HG03064 (cell line): ENCODE results near the gene DNAL4.

Experiments used
- ATAC-seq: cut with Tn5 transposase; IDR thresholded peaks from one replicate; pipeline ENCODE4 v1.9.1; 2021; ENCODE audit warnings: low read depth; ENCODE audit not compliant: unreplicated experiment

Gene DNAL4

DNA sequence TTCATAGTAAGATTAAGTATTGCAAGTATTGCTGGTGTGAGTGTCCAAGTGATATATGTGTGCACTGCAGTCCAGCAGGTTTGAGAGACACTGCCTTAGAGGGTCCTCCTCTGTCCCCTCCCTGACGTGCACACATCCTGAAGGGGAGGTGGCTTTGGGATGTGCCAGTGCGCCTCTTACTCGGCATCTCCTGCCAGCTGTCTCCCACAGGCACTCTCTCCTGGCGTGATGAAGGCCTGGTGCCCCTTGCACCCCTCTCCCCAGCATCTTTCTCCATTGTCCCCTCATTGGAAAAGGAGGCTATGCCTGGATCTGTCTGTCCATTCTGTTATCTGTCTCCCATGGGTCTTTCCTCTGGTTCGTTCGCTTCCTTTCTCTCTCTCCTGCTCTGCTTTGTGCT, 64.0 kb downstream of the DNAL4 start:
- no peak for ATAC-seq

DNA sequence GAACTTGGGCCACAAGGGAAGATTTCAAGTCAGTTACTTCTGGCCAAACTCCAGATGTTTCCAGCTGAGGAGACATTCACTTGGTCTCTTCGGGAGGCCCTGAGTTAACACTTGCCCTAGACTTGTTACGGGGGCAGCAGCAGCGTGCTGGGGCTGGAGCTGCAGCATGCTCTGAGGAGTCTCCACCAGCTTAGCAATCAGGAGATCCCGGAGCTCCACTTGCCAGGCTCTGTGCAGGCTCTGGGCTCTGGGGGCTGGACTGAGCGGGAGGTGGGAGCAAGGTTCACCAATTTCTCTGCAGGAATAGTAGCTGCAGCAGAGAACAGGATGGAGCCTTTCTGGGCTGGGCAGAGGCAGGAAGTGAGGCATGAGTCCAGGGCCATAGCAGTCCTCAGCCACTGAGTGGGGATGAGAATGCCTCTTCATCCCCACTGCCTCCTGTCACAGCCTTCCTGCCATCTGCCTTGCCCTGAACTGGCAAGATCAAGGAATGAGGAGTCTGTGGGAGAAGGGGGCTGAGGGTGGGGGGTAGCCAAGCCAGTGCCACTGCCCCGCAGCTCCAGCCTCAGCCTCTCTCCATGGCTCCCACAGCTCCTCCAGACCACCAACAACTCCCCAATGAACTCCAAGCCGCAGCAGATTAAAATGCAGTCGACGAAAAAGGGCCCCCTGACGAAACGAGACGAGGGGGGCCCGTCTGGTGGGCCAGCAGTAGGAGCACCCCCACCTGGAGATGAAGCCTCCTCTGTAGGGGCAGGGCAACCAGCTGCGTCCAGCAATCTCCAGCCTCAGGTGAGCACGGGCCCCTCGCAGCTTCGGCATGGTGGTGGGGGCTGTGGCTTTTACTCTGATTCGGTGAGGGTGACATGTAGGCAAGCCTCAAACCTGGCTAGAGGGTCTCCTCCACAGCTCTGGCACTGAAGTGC, 64.8 kb downstream of the DNAL4 start:
- ATAC-seq, result no peak
